ENCODE measurements around the gene NR2F2.

The NR2F2 gene

GRCh38 chr15:96333131-96334016 is 2.9 kb downstream of the NR2F2 start:
- Histone ChIP-seq H3K4me2 (ENCODE audit: low read depth, low read length) (no peak overlapping the region), H3K9me2 (replicated peaks; ENCODE audit: insufficient read depth, low read length) (no peaks in the 10 kb centered on the region), H3K79me2 (ENCODE audit: low read length) (no peaks in the 10 kb centered on the region), H3K36me3 (replicated peaks; ENCODE audit: insufficient read depth, low read length) (no peaks in the 10 kb centered on the region), H3K4me1 (ENCODE audit: low read length) (no peaks in the 10 kb centered on the region), H3K9me3 (replicated peaks; ENCODE audit: insufficient read depth, low read length) (no peaks in the 10 kb centered on the region), H2AFZ (ENCODE audit: low read length) (no peak overlapping the region), H3F3A (ENCODE audit: insufficient read depth, low read length) (no peaks in the 10 kb centered on the region), H3K9ac (ENCODE audit: low read length) (no peak overlapping the region), H4K20me1 (ENCODE audit: insufficient read depth, low read length) (no peaks in the 10 kb centered on the region), H3K27me3 (replicated peaks; ENCODE audit: insufficient read depth, low read length) (no peaks in the 10 kb centered on the region), H3K4me3 (ENCODE audit: low read length) (no peak overlapping the region), H3K27ac (ENCODE audit: low read length) (no peak overlapping the region)
- no peak for DNase-seq
- TF ChIP-seq, protein P1, sequence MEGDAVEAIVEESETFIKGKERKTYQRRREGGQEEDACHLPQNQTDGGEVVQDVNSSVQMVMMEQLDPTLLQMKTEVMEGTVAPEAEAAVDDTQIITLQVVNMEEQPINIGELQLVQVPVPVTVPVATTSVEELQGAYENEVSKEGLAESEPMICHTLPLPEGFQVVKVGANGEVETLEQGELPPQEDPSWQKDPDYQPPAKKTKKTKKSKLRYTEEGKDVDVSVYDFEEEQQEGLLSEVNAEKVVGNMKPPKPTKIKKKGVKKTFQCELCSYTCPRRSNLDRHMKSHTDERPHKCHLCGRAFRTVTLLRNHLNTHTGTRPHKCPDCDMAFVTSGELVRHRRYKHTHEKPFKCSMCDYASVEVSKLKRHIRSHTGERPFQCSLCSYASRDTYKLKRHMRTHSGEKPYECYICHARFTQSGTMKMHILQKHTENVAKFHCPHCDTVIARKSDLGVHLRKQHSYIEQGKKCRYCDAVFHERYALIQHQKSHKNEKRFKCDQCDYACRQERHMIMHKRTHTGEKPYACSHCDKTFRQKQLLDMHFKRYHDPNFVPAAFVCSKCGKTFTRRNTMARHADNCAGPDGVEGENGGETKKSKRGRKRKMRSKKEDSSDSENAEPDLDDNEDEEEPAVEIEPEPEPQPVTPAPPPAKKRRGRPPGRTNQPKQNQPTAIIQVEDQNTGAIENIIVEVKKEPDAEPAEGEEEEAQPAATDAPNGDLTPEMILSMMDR (IDR thresholded peaks at IDR 0.05; ENCODE audit: low read length), result no peak
- no peak for TF ChIP-seq EZH2phosphoT487 (IDR thresholded peaks at IDR 0.05; ENCODE audit: low read length)
- no peak for TF ChIP-seq EZH2 (optimal IDR thresholded peaks at IDR 0.05; ENCODE audit: low read depth, low read length)

DNA sequence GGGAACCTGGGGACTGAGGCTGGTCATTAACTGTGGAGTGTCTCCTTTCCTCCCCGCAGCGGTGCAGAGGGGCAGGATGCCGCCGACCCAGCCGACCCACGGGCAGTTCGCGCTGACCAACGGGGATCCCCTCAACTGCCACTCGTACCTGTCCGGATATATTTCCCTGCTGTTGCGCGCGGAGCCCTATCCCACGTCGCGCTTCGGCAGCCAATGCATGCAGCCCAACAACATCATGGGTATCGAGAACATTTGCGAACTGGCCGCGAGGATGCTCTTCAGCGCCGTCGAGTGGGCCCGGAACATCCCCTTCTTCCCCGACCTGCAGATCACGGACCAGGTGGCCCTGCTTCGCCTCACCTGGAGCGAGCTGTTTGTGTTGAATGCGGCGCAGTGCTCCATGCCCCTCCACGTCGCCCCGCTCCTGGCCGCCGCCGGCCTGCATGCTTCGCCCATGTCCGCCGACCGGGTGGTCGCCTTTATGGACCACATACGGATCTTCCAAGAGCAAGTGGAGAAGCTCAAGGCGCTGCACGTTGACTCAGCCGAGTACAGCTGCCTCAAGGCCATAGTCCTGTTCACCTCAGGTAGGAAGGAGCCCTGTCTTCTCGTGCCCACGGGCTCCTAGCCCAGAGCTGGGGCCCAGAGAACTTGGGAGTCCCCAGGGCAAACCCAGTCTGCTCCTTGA is 3.7 kb downstream of the NR2F2 start:
- H3K4me2 ChIP-seq (ENCODE audit: low read depth, low read length), result no peak overlapping the region
- H3F3A ChIP-seq (ENCODE audit: insufficient read depth, low read length), result no peaks in the 10 kb centered on the region
- H3K9ac ChIP-seq (ENCODE audit: low read length), result no peak overlapping the region
- no peaks in the 10 kb centered on the region for H3K4me1 ChIP-seq (ENCODE audit: low read length)
- H4K20me1 ChIP-seq (ENCODE audit: insufficient read depth, low read length), result no peaks in the 10 kb centered on the region
- no peaks in the 10 kb centered on the region for H3K9me3 ChIP-seq (replicated peaks; ENCODE audit: insufficient read depth, low read length)
- TF ChIP-seq EZH2phosphoT487 (IDR thresholded peaks at IDR 0.05; ENCODE audit: low read length) (no peak), EZH2 (optimal IDR thresholded peaks at IDR 0.05; ENCODE audit: low read depth, low read length) (no peak)
- TF ChIP-seq, protein P1 (IDR thresholded peaks at IDR 0.05; ENCODE audit: low read length), result no peak
- H2AFZ ChIP-seq (ENCODE audit: low read length), result no peak overlapping the region
- no peaks in the 10 kb centered on the region for H3K36me3 ChIP-seq (replicated peaks; ENCODE audit: insufficient read depth, low read length)
- no peaks in the 10 kb centered on the region for H3K27me3 ChIP-seq (replicated peaks; ENCODE audit: insufficient read depth, low read length)
- H3K9me2 ChIP-seq (replicated peaks; ENCODE audit: insufficient read depth, low read length), result no peaks in the 10 kb centered on the region
- no peak overlapping the region for H3K4me3 ChIP-seq (ENCODE audit: low read length)
- DNase-seq, result no peak
- H3K79me2 ChIP-seq (ENCODE audit: low read length), result no peaks in the 10 kb centered on the region
- H3K27ac ChIP-seq (ENCODE audit: low read length), result no peak overlapping the region

DNA sequence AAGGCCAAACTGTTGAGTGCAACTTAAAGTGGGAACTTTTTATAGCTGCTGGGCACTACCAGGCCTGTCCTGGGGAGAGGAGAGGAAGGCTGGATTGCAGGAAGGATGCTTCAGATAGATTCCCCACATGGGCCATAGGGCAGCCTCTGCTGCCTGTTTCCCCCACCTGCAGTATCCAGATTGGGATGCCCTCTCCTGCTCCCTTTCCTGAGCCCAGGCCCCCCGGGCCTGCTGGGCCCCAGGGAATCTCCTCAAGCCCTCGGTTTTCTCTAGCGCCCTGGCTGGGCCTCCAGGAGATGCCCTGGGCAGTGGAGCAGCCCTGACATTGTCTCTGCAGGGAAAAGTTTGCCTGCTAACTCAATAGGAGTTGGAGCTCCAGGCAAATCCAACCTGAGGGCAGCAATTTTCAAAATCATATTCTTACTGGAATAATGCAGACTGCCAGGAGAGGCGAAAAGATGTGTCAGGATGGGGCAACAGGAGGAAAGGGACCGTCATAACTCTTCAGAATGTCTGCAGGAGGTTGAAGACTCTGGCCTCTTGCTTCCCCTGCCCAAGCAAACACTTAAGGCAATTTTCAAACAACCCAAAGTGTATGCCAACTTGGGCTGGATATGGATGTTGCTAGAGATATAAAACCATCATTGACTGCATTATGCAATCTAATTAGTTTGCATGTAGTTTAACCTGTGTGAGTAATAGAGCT is 4.4 kb downstream of the NR2F2 start:
- Histone ChIP-seq H3K36me3 (replicated peaks; ENCODE audit: insufficient read depth, low read length) (no peaks in the 10 kb centered on the region), H3F3A (ENCODE audit: insufficient read depth, low read length) (no peaks in the 10 kb centered on the region), H3K9ac (ENCODE audit: low read length) (no peak overlapping the region), H3K9me2 (replicated peaks; ENCODE audit: insufficient read depth, low read length) (no peaks in the 10 kb centered on the region), H3K27me3 (replicated peaks; ENCODE audit: insufficient read depth, low read length) (no peaks in the 10 kb centered on the region), H3K27ac (ENCODE audit: low read length) (no peak overlapping the region), H3K4me3 (ENCODE audit: low read length) (no peak overlapping the region), H3K4me2 (ENCODE audit: low read depth, low read length) (no peak overlapping the region), H3K4me1 (ENCODE audit: low read length) (no peaks in the 10 kb centered on the region), H2AFZ (ENCODE audit: low read length) (no peak overlapping the region), H3K9me3 (replicated peaks; ENCODE audit: insufficient read depth, low read length) (no peaks in the 10 kb centered on the region), H4K20me1 (ENCODE audit: insufficient read depth, low read length) (no peaks in the 10 kb centered on the region), H3K79me2 (ENCODE audit: low read length) (no peaks in the 10 kb centered on the region)
- TF ChIP-seq EZH2 (optimal IDR thresholded peaks at IDR 0.05; ENCODE audit: low read depth, low read length) (no peak), EZH2phosphoT487 (IDR thresholded peaks at IDR 0.05; ENCODE audit: low read length) (no peak)
- TF ChIP-seq, protein P1 (IDR thresholded peaks at IDR 0.05; ENCODE audit: low read length), result no peak
- DNase-seq, result no peak

Measured in MM.1S (cell line).